ENCODE results near the gene CDK18. TPM values are rescaled to one million over a fixed set of nuclear protein-coding genes. Genes with fewer than 3 reads are reported as not detected.

CDK18 gene
- total and polyA plus RNA-seq, 4 donors, result 2.4 to 3.7 (median 3.1) TPM

DNA sequence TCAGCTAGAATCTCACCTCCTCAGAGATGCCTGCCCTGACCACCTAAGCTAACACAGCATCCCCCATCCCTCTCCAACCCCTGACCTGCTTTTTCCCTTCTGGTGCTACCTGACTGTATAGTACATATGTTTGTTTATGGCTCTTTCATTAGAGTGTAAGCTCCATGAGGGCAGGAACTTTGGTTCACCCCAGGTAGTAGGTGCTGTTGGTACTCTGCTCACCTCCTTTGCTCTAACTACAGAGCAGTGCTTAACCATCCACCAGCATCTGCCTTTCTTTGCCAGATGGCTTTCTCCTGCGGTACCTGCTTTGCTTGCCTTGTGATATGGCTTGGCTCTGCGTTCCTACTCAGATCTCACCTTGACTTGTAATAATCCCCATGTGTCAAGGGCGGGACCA, 29.9 kb upstream of the CDK18 start:
- 88% methylated on average over 3 of the region's 3 CpGs for WGBS
- TF ChIP-seq GABPA (IDR thresholded peaks at IDR 0.05 in 1 of 2, conservative IDR thresholded peaks at IDR 0.05 in 1 of 2) (no peak), JUND (IDR thresholded peaks at IDR 0.05) (no peak), RAD21 (IDR thresholded peaks at IDR 0.05) (no peak), SP1 (IDR thresholded peaks at IDR 0.05) (no peak), HNF4A (conservative IDR thresholded peaks at IDR 0.05) (no peak), FOXA1 (IDR thresholded peaks at IDR 0.05) (no peak), HNF4G (IDR thresholded peaks at IDR 0.05) (no peak), YY1 (IDR thresholded peaks at IDR 0.05) (no peak), FOXA2 (IDR thresholded peaks at IDR 0.05) (no peak), EGR1 (IDR thresholded peaks at IDR 0.05; ENCODE audit: low read depth in 2 of 2) (no peak), NR2F2 (IDR thresholded peaks at IDR 0.05) (no peak)
- TF ChIP-seq, protein P1, sequence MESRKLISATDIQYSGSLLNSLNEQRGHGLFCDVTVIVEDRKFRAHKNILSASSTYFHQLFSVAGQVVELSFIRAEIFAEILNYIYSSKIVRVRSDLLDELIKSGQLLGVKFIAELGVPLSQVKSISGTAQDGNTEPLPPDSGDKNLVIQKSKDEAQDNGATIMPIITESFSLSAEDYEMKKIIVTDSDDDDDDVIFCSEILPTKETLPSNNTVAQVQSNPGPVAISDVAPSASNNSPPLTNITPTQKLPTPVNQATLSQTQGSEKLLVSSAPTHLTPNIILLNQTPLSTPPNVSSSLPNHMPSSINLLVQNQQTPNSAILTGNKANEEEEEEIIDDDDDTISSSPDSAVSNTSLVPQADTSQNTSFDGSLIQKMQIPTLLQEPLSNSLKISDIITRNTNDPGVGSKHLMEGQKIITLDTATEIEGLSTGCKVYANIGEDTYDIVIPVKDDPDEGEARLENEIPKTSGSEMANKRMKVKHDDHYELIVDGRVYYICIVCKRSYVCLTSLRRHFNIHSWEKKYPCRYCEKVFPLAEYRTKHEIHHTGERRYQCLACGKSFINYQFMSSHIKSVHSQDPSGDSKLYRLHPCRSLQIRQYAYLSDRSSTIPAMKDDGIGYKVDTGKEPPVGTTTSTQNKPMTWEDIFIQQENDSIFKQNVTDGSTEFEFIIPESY (IDR thresholded peaks at IDR 0.05), result no peak
- TF ChIP-seq, protein P2, sequence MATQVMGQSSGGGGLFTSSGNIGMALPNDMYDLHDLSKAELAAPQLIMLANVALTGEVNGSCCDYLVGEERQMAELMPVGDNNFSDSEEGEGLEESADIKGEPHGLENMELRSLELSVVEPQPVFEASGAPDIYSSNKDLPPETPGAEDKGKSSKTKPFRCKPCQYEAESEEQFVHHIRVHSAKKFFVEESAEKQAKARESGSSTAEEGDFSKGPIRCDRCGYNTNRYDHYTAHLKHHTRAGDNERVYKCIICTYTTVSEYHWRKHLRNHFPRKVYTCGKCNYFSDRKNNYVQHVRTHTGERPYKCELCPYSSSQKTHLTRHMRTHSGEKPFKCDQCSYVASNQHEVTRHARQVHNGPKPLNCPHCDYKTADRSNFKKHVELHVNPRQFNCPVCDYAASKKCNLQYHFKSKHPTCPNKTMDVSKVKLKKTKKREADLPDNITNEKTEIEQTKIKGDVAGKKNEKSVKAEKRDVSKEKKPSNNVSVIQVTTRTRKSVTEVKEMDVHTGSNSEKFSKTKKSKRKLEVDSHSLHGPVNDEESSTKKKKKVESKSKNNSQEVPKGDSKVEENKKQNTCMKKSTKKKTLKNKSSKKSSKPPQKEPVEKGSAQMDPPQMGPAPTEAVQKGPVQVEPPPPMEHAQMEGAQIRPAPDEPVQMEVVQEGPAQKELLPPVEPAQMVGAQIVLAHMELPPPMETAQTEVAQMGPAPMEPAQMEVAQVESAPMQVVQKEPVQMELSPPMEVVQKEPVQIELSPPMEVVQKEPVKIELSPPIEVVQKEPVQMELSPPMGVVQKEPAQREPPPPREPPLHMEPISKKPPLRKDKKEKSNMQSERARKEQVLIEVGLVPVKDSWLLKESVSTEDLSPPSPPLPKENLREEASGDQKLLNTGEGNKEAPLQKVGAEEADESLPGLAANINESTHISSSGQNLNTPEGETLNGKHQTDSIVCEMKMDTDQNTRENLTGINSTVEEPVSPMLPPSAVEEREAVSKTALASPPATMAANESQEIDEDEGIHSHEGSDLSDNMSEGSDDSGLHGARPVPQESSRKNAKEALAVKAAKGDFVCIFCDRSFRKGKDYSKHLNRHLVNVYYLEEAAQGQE (IDR thresholded peaks at IDR 0.05), result no peak
- TF ChIP-seq, protein P3, sequence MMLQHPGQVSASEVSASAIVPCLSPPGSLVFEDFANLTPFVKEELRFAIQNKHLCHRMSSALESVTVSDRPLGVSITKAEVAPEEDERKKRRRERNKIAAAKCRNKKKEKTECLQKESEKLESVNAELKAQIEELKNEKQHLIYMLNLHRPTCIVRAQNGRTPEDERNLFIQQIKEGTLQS (IDR thresholded peaks at IDR 0.05), result no peak
- TF ChIP-seq, protein P4, sequence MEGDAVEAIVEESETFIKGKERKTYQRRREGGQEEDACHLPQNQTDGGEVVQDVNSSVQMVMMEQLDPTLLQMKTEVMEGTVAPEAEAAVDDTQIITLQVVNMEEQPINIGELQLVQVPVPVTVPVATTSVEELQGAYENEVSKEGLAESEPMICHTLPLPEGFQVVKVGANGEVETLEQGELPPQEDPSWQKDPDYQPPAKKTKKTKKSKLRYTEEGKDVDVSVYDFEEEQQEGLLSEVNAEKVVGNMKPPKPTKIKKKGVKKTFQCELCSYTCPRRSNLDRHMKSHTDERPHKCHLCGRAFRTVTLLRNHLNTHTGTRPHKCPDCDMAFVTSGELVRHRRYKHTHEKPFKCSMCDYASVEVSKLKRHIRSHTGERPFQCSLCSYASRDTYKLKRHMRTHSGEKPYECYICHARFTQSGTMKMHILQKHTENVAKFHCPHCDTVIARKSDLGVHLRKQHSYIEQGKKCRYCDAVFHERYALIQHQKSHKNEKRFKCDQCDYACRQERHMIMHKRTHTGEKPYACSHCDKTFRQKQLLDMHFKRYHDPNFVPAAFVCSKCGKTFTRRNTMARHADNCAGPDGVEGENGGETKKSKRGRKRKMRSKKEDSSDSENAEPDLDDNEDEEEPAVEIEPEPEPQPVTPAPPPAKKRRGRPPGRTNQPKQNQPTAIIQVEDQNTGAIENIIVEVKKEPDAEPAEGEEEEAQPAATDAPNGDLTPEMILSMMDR (IDR thresholded peaks at IDR 0.05; ENCODE audit: low read depth, low read length, missing input control), result no peak
- peaks cover 0 to 11% (median 1%) of the 10 kb centered on the region in 4 donors for H3K27me3 ChIP-seq (ENCODE audit: control insufficient read depth in 4 of 4, insufficient read depth in 4 of 4, low read length in 3 of 4)
- no peak for DNase-seq (ENCODE audit: low spot score)
- H3K4me3 ChIP-seq (ENCODE audit: low read depth in 1 of 3, low read length in 3 of 3), result no peak overlapping the region
- H3K9me3 ChIP-seq (ENCODE audit: control insufficient read depth in 4 of 4, low read length in 3 of 4), result peaks cover 0 to 15% (median 2%) of the 10 kb centered on the region in 4 donors
- H3K9ac ChIP-seq (ENCODE audit: low read depth in 1 of 2, low read length in 2 of 2), result no peak overlapping the region
- H3K4me1 ChIP-seq (ENCODE audit: control insufficient read depth in 4 of 4, insufficient read depth in 4 of 4, low read length in 3 of 4), result no peaks in the 10 kb centered on the region
- no peak overlapping the region for H3K27ac ChIP-seq (ENCODE audit: low read depth in 1 of 2, low read length in 2 of 2)
- H3K36me3 ChIP-seq (ENCODE audit: control insufficient read depth in 4 of 4, insufficient read depth in 3 of 4, low read depth in 1 of 4, low read length in 3 of 4), result no peaks in the 10 kb centered on the region

DNA sequence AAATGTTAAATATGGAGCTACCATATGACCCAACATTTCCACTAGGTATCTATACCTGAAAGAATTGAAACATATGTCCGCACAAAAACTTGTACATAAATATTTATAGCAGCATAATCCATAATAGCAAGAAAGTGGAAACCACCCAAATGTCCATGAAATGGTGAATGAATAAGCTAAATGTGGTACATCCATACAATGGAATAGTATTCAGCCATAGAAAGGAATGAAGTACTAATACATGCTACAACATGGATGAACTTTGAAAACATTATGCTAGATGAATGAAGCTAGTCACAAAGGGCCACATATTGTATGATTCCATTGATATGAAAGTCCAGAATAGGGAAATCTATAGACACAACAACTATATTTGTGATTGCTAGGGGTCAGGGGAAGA, 28.6 kb upstream of the CDK18 start:
- H3K36me3 ChIP-seq (ENCODE audit: control insufficient read depth in 4 of 4, insufficient read depth in 3 of 4, low read depth in 1 of 4, low read length in 3 of 4), result no peaks in the 10 kb centered on the region
- peaks cover 0 to 15% (median 2%) of the 10 kb centered on the region in 4 donors for H3K9me3 ChIP-seq (ENCODE audit: control insufficient read depth in 4 of 4, low read length in 3 of 4)
- no peak for DNase-seq (ENCODE audit: low spot score)
- H3K27ac ChIP-seq (ENCODE audit: low read depth in 1 of 2, low read length in 2 of 2), result no peak overlapping the region
- no peak overlapping the region for H3K9ac ChIP-seq (ENCODE audit: low read depth in 1 of 2, low read length in 2 of 2)
- TF ChIP-seq, protein P3 (IDR thresholded peaks at IDR 0.05), result no peak
- no peak for TF ChIP-seq TAF1 (conservative IDR thresholded peaks at IDR 0.05)
- TF ChIP-seq RXRA (IDR thresholded peaks at IDR 0.05), result no peak
- no peak for TF ChIP-seq HNF4G (IDR thresholded peaks at IDR 0.05)
- TF ChIP-seq FOXA1 (IDR thresholded peaks at IDR 0.05), result no peak
- TF ChIP-seq, protein P5, sequence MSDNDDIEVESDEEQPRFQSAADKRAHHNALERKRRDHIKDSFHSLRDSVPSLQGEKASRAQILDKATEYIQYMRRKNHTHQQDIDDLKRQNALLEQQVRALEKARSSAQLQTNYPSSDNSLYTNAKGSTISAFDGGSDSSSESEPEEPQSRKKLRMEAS (IDR thresholded peaks at IDR 0.05), result no peak
- TF ChIP-seq NR2F2 (IDR thresholded peaks at IDR 0.05), result no peak
- TF ChIP-seq YY1 (IDR thresholded peaks at IDR 0.05), result no peak
- no peak for TF ChIP-seq FOXA2 (IDR thresholded peaks at IDR 0.05)
- TF ChIP-seq SP1 (IDR thresholded peaks at IDR 0.05), result no peak
- no peak for TF ChIP-seq HNF4A (conservative IDR thresholded peaks at IDR 0.05)
- TF ChIP-seq EGR1 (IDR thresholded peaks at IDR 0.05; ENCODE audit: low read depth in 2 of 2), result no peak
- peaks cover 0 to 11% (median 1%) of the 10 kb centered on the region in 4 donors for H3K27me3 ChIP-seq (ENCODE audit: control insufficient read depth in 4 of 4, insufficient read depth in 4 of 4, low read length in 3 of 4)
- no peak overlapping the region for H3K4me3 ChIP-seq (ENCODE audit: low read depth in 1 of 3, low read length in 3 of 3)
- 97% methylated on average over 1 of the region's 1 CpG for WGBS
- no peaks in the 10 kb centered on the region for H3K4me1 ChIP-seq (ENCODE audit: control insufficient read depth in 4 of 4, insufficient read depth in 4 of 4, low read length in 3 of 4)
